IPS-15b (cell line): Measurements from ENCODE around the gene PTPRCAP.
"Not testable (repeated sequence)": the region's sequence is repeated elsewhere in the genome, so short reads cannot be mapped to it uniquely, and the experiment has no call there.

ENCODE experiments used
- H3K27me3 ChIP-seq: one replicate; pipeline ENCODE4 v1.6.1; 2013; ENCODE audit warnings: low read length; ENCODE audit not compliant: control insufficient read depth, insufficient read depth
- H3K36me3 ChIP-seq: one replicate; pipeline ENCODE4 v1.6.1; 2013; ENCODE audit warnings: low read length; ENCODE audit not compliant: control insufficient read depth, insufficient read depth
- H3K4me1 ChIP-seq: one replicate; pipeline ENCODE4 v1.6.1; 2013; ENCODE audit warnings: mild to moderate bottlenecking, low read length; ENCODE audit not compliant: control insufficient read depth, insufficient read depth
- H3K4me3 ChIP-seq: one replicate; pipeline ENCODE4 v1.5.1; 2013; ENCODE audit warnings: low read depth, low read length
- H3K9ac ChIP-seq: one replicate; pipeline ENCODE4 v1.6.1; 2013; ENCODE audit warnings: low read depth, mild to moderate bottlenecking, low read length
- H3K9me3 ChIP-seq: one replicate; pipeline ENCODE4 v1.6.1; 2013; ENCODE audit warnings: mild to moderate bottlenecking, low read length; ENCODE audit not compliant: control insufficient read depth, insufficient read depth

Gene PTPRCAP, protein sequence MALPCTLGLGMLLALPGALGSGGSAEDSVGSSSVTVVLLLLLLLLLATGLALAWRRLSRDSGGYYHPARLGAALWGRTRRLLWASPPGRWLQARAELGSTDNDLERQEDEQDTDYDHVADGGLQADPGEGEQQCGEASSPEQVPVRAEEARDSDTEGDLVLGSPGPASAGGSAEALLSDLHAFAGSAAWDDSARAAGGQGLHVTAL

GRCh38 chr11:67437082-67437808 is at the start of gene PTPRCAP:
Gene PTPRCAP, minus strand, starts transcription at chr11:67437682. Its CDS starts 63 bp downstream, at chr11:67437619.
- Histone ChIP-seq H3K27me3 (no peaks in the 10 kb centered on the region), H3K4me3 (no peak within 1 kb of the TSS), H3K9ac (peak within 1 kb of the TSS; percentile 47), H3K36me3 (peaks cover 61% of the 10 kb centered on the region), H3K9me3 (no peaks in the 10 kb centered on the region), H3K4me1 (peaks cover 4% of the 10 kb centered on the region)

DNA sequence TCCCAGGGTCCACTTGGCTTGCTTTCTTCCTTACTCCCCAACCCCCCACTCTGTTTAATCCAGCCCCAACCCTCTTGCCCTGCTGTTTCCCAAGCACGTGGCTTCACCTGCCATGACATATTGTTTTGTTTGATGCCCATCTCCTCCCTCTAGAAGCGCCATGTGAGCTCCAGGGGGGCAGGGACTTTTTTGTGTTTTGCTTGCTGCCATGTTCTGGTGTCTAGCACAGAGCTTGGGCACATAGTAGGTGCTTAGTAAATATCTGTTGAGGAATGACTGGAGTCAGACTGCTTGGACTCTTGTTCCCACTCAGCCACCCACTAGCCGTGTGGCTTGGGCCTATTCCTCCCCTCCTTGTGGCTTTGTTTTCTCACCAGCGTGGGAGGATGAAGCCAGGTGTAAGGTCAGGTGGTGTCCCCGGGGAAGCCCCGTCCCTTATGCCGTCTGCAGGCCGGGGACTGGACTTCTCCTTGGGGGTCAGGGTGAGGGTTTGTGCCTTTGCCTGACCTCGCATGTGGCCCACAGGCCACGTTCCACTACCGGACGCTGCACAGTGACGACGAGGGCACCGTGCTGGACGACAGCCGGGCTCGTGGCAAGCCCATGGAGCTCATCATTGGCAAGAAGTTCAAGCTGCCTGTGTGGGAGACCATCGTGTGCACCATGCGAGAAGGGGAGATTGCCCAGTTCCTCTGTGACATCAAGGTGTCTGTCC is 49.2 kb upstream of the PTPRCAP start:
- no peak overlapping the region for H3K9ac ChIP-seq
- peaks cover 12% of the 10 kb centered on the region for H3K36me3 ChIP-seq
- no peaks in the 10 kb centered on the region for H3K9me3 ChIP-seq
- no peak overlapping the region for H3K4me3 ChIP-seq
- H3K27me3 ChIP-seq, result peaks cover 6% of the 10 kb centered on the region
- no peaks in the 10 kb centered on the region for H3K4me1 ChIP-seq

DNA sequence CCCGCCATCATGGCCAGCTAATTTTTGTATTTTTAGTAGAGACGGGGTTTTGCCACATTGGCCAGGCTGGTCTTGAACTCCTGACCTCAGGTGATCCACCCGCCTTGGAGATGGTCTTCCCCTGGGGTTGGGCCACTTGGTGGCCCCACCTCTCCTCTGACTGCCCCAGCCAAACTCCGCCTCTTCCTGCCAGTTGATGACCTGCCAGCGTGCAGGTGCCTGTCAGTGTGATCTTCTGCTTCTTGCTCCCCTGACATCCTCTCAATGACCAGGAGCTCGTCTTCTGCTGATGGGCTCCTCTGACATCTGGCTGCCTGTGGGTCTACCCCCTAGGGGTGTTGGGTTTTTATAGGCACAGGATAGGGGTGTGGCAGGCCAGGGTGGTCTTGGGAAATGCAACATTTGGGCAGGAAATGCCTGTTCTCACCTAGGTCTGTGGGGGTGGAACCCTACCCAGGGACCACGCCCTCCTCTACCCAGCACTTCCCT is 48.4 kb upstream of the PTPRCAP start:
- H3K9ac ChIP-seq, H3K9me3 ChIP-seq, H3K4me1 ChIP-seq, H3K27me3 ChIP-seq, H3K36me3 ChIP-seq, H3K4me3 ChIP-seq: not testable (repeated sequence)

DNA sequence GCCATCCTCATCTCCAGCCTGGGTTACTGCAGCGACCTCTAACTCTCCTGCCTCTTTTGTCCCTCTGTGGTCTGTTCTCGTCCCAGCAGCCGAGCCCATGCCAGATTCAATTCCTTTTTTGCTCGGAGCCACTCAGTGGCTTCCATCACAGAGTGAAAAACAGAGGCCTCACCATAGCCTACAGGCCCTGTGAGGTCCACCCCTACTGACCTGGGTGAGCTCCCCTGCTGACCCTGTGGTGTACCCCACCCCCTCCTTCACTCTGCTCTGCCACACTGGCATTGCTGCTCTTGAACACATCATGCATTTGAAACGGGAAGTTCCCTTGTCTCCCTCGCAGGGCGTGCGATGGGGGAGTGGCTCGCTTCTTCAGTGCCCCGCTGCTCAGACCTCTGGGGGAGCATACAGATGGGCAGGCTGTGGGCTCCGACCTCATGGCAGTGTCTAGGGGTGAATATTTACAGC is 47.4 kb upstream of the PTPRCAP start:
- Histone ChIP-seq H3K27me3 (peaks cover 6% of the 10 kb centered on the region), H3K4me1 (no peaks in the 10 kb centered on the region), H3K9ac (no peak overlapping the region), H3K4me3 (no peak overlapping the region), H3K9me3 (no peaks in the 10 kb centered on the region), H3K36me3 (peaks cover 6% of the 10 kb centered on the region)

DNA sequence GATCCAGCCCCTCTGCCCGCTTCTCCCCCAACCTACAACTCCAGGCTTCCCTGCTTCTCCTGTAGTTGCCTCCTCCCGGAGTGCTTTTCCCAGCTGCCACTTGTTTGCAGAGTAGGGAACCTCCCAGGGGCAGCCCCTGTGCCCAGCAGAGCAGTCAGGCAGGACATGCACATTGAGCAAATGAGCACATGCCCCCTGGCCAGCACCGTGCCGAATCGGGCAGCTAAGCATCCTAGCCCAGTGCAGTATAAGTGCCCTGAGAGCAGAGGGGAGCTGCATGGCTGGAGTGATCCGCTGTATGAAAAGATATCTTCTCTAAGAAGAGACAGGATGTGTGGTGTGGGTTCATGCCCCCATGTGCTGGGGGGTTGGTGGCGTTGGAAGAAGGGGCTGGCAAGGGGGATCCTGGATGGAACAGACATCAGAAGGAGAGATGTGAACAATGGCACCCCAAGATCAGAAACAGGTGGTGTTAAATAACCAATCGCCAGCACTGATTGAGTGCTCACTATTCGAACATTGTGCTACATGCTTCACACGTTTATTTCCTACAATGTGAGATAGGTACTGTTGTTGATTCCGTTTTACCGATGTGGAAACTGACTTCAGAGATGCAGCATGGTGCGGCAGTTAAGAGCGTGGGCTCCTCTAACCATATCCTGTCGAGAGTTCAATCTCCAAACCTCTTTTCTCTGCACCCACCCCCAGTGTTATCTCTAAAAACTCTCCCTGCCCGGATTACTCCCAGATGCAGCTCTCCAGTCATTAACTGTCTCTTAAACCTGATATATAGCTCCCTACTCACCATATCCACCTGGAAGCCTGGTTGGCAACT is 46.6 kb upstream of the PTPRCAP start:
- no peak overlapping the region for H3K9ac ChIP-seq
- H3K27me3 ChIP-seq, result peaks cover 6% of the 10 kb centered on the region
- no peaks in the 10 kb centered on the region for H3K4me1 ChIP-seq
- H3K4me3 ChIP-seq, result peak overlapping the region; percentile 88
- no peaks in the 10 kb centered on the region for H3K9me3 ChIP-seq
- H3K36me3 ChIP-seq, result peaks cover 5% of the 10 kb centered on the region

DNA sequence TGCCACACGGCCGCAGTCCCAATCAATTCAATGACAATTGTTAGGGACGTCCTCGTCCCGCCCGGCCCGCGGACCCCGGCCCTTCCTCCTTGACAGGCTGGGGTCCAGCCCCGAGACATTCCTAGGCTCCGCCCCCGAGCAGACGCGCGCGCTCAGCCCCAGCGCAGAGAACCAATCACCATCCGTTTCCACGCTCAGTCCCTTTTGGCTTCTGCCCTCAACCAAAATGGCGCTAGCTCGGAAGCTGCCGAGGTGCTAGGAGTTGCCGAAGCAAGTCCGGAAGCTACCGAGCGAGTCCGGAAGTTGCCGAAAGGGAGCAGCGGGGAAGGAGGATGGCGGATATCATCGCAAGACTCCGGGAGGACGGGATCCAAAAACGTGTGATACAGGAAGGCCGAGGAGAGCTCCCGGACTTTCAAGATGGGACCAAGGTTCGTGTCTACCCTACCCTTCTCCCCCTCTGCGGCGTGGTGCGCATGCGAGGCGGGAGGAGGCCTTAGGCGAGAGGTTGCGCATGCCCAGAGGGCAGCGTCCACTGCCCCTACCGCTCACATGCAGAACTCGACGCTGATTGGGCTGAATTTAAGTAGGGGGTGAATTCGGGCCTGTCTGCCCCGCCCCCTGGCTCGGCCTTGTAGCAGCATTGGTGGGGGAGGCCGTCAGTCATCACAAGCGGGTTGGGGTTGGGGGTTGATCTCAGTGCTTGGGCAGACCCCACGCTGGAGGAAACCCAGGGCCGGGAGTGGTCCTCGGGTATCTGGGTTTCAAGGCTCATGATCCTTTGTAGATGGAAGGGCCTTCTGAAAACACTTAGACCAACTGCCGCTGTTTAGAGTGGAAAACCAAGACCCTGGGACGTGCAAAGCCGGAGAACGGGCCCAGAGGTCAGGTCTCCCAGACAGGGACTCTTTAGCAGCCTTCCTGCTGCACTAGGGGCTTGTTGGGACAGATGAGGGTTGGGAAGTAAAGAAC is 45.6 kb upstream of the PTPRCAP start, which contains the start of gene AIP:
Gene AIP, plus strand, starts transcription at position 200 of the 972 bp plus-strand sequence. Its CDS starts 133 bp downstream, at position 333.
- Histone ChIP-seq H3K36me3 (peaks cover 5% of the 10 kb centered on the region), H3K4me3 (peak within 1 kb of the TSS; percentile 88), H3K27me3 (peaks cover 6% of the 10 kb centered on the region), H3K9me3 (no peaks in the 10 kb centered on the region), H3K4me1 (no peaks in the 10 kb centered on the region), H3K9ac (peak within 1 kb of the TSS; percentile 28)

GRCh38 chr11:67482275-67482826 is 44.9 kb upstream of the PTPRCAP start:
- H3K9me3 ChIP-seq, result no peaks in the 10 kb centered on the region
- no peaks in the 10 kb centered on the region for H3K4me1 ChIP-seq
- H3K4me3 ChIP-seq, result peak overlapping the region; percentile 88
- H3K36me3 ChIP-seq, result peaks cover 5% of the 10 kb centered on the region
- H3K27me3 ChIP-seq, result peaks cover 6% of the 10 kb centered on the region
- H3K9ac ChIP-seq, result no peak overlapping the region

- H3K36me3 ChIP-seq, H3K4me1 ChIP-seq, H3K9ac ChIP-seq, H3K9me3 ChIP-seq, H3K4me3 ChIP-seq, H3K27me3 ChIP-seq: not testable (repeated sequence)
Observed at GRCh38 chr11:67477344-67478050, 40.0 kb upstream of the PTPRCAP start.

DNA sequence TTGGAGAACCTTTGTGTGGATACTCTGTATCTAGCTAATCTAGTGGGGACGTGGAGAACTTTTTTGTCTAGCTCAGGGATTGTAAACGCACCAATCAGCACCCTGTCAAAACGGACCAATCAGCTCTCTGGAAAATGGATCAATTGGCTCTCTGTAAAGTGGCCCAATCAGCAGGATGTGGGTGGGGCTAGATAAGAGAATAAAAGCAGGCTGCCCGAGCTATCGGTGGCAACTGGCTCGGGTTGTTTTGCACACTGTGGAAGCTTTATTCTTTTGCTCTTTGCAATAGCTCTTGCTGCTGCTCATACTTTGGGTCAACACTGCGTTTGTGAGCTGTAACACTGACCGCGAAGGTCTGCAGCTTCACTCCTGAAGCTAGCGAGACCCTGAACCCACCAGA is 39.2 kb upstream of the PTPRCAP start:
- not testable (repeated sequence) for H3K36me3 ChIP-seq, H3K4me3 ChIP-seq, H3K9me3 ChIP-seq, H3K4me1 ChIP-seq, H3K27me3 ChIP-seq, H3K9ac ChIP-seq

DNA sequence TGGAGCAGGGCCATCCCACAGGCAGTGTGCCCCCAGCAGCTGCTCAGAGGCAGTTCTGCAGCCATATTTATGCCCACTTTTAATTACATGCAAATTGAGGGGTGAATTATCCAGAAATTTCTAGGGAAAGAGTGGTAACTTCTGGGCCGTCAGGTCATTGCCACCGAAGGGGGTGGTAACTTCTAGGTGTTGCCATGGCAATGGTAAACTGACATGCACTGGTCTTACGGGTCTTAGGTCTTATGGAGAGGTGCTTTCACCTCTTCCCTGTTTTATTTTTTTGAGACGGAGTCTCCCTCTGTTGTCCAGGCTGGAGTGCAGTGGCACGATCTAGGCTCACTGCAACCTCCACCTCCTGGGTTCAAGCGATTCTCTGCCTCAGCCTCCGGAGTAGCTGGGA is 35.4 kb upstream of the PTPRCAP start:
- Histone ChIP-seq H3K27me3 (no peaks in the 10 kb centered on the region), H3K4me1 (no peaks in the 10 kb centered on the region)

More for the DNA sequence above, 35.4 kb upstream of the PTPRCAP start:
- no peaks in the 10 kb centered on the region for H3K9me3 ChIP-seq
- no peak overlapping the region for H3K4me3 ChIP-seq
- H3K9ac ChIP-seq, result no peak overlapping the region
- no peaks in the 10 kb centered on the region for H3K36me3 ChIP-seq
